CD4-positive, alpha-beta T cell treated with Interleukin-1 beta for 1 hour (primary cell): ENCODE results near the gene KCNK6.
"Not testable (repeated sequence)": the region's sequence is repeated elsewhere in the genome, so short reads cannot be mapped to it uniquely, and the experiment has no call there.

Experiments
- DNase-seq, 2 donors: peaks; one replicate each; pipeline ENCODE4 v3.0.0-alpha.2; 2020 to 2022

Gene KCNK6

GRCh38 chr19:38362946-38363688 is 43.5 kb downstream of the KCNK6 start:
- not testable (repeated sequence) for DNase-seq

GRCh38 chr19:38367041-38367440 is 47.4 kb downstream of the KCNK6 start:
- DNase-seq, result no peak

- DNase-seq, result no peak
Measured at GRCh38 chr19:38369584-38369983, 49.9 kb downstream of the KCNK6 start.

- no peak for DNase-seq
Measured at GRCh38 chr19:38370299-38370698, 50.7 kb downstream of the KCNK6 start.

GRCh38 chr19:38371081-38371480 is 51.4 kb downstream of the KCNK6 start:
- no peak for DNase-seq

GRCh38 chr19:38373907-38374331 is 54.3 kb downstream of the KCNK6 start:
- DNase-seq, result no peak

- peak; percentile 99 to 100 for DNase-seq
Measured at GRCh38 chr19:38374332-38375097, 54.9 kb downstream of the KCNK6 start, which contains the start of gene PSMD8. PSMD8 (plus strand) TSS chr19:38374571; CDS start chr19:38374602, 31 bp downstream.

- no peak for DNase-seq
Measured at GRCh38 chr19:38375098-38375493, 55.5 kb downstream of the KCNK6 start.

- DNase-seq, result no peak
Measured at GRCh38 chr19:38375748-38376147, 56.1 kb downstream of the KCNK6 start.

- no peak for DNase-seq
Measured at GRCh38 chr19:38376576-38376975, 56.9 kb downstream of the KCNK6 start.

- DNase-seq, result no peak
Measured at GRCh38 chr19:38377052-38377451, 57.4 kb downstream of the KCNK6 start.

- no peak for DNase-seq
Measured at GRCh38 chr19:38378866-38379265, 59.2 kb downstream of the KCNK6 start.

- no peak for DNase-seq
Measured at GRCh38 chr19:38381138-38381537, 61.5 kb downstream of the KCNK6 start.
